Activated B cell treated with CpG ODN at 0.5 μM for 24 hours (primary cell): ENCODE measurements around the gene CNN2. TPM values are rescaled to one million over a fixed set of nuclear protein-coding genes. Genes with fewer than 3 reads are reported as not detected.

Experiments used
- ATAC-seq: fragments of 200-7000 bp; cut with Tn5 transposase; one replicate; pipeline ENCODE4 v1.10.0; 2021; ENCODE audit warnings: low read depth, mild to moderate bottlenecking, moderate library complexity
- CTCF ChIA-PET: fragments of 350-600 bp; sonication (Branson Sonifier 250); formaldehyde crosslinking; loops from one replicate; lab custom pipeline; 2021; ENCODE audit warnings: antibody characterized with exemption; lab: Charles Lee
- POLR2A ChIA-PET: fragments of 350-600 bp; sonication (Branson Sonifier 250); formaldehyde crosslinking; loops from one replicate; lab custom pipeline; 2021; ENCODE audit warnings: antibody characterized with exemption; lab: Charles Lee
- DNase-seq: peaks from one replicate; pipeline ENCODE4 v3.0.0; 2022
- H3K27ac Mint-ChIP-seq: one replicate; pipeline ENCODE4 v1.8.0; 2020; ENCODE audit warnings: mixed read lengths
- H3K27me3 Mint-ChIP-seq: one replicate; pipeline ENCODE4 v1.8.0; 2021; ENCODE audit warnings: mixed read lengths
- H3K36me3 Mint-ChIP-seq: one replicate; pipeline ENCODE4 v1.8.0; 2021; ENCODE audit warnings: low read depth, mixed read lengths
- H3K4me1 Mint-ChIP-seq: one replicate; pipeline ENCODE4 v1.8.0; 2021; ENCODE audit warnings: mixed read lengths
- H3K4me3 Mint-ChIP-seq: one replicate; pipeline ENCODE4 v1.8.0; 2020; ENCODE audit warnings: mild to moderate bottlenecking, mixed read lengths
- H3K9me3 Mint-ChIP-seq: one replicate; pipeline ENCODE4 v1.8.0; 2020; ENCODE audit warnings: mixed read lengths
- CTCF ChIP-seq: fragments of 200-600 bp; IDR thresholded peaks from one replicate; pipeline ENCODE4 v1.8.0; 2022; ENCODE audit warnings: antibody characterized with exemption, mild to moderate bottlenecking
- intact Hi-C: fragments of 100-400 bp; cut with micrococcal nuclease; formaldehyde crosslinking; loops from one replicate; pipeline ENCODE4 v1.15.1; 2024
- total RNA-seq: library from RNA; stranded (reverse); gene quantifications from 2 replicates; pipeline ENCODE4 v1.2.3, GENCODE V29; 2022

CNN2 gene
- total RNA-seq, 1 donor from 2014 or later: 352 TPM

- CTCF ChIA-PET: interaction anchor here (0.8 to 1.5 kb wide), 2 partner anchors 21 kb away, joined by 3 to 4 read pairs; no protein-coding TSS in a partner anchor
- intact Hi-C loops: loop anchor here (2.0 kb wide), 1 partner anchor 29 kb away; no protein-coding TSS in a partner anchor
- Mint-ChIP-seq H3K4me3 (no peak overlapping the region), H3K27ac (peak overlapping the region; percentile 69), H3K9me3 (no peaks in the 10 kb centered on the region), H3K4me1 (peaks cover 57% of the 10 kb centered on the region), H3K27me3 (no peaks in the 10 kb centered on the region), H3K36me3 (peaks cover 66% of the 10 kb centered on the region)
- TF ChIP-seq CTCF: no peak
- DNase-seq (peak; percentile 17), ATAC-seq (no peak)
- POLR2A ChIA-PET: interaction anchor here (0.6 to 10.8 kb wide), 10 partner anchors 9 to 317 kb away, joined by 3 to 184 read pairs (median 13); partner anchors contain the start of genes ABCA7, ARHGAP45, GPX4 and POLR2E
Measured at GRCh38 chr19:1085676-1086442, 59.5 kb downstream of the CNN2 start.

GRCh38 chr19:1086613-1087012, 60.2 kb downstream of the CNN2 start:
- Mint-ChIP-seq H3K4me3 (no peak overlapping the region), H3K27ac (peak overlapping the region; percentile 53), H3K27me3 (no peaks in the 10 kb centered on the region), H3K36me3 (peaks cover 64% of the 10 kb centered on the region), H3K9me3 (no peaks in the 10 kb centered on the region), H3K4me1 (peaks cover 54% of the 10 kb centered on the region)
- POLR2A ChIA-PET: interaction anchor here (0.6 to 10.8 kb wide), 6 partner anchors 11 to 65 kb away, joined by 3 to 184 read pairs (median 28); partner anchors contain the start of genes ABCA7, ARHGAP45, GPX4 and RNU6-2
- no peak for TF ChIP-seq CTCF
- ATAC-seq (no peak), DNase-seq (no peak)
- CTCF ChIA-PET: interaction anchor here (1.9 kb wide), 1 partner anchor 22 kb away, joined by 7 read pairs; no protein-coding TSS in a partner anchor
- intact Hi-C loops: loop anchor here (1.0 to 2.0 kb wide), 2 partner anchors 9 to 30 kb away; no protein-coding TSS in a partner anchor

- Mint-ChIP-seq H3K9me3 (no peaks in the 10 kb centered on the region), H3K36me3 (peaks cover 55% of the 10 kb centered on the region), H3K27ac (peak overlapping the region; percentile 92), H3K4me1 (peaks cover 46% of the 10 kb centered on the region), H3K27me3 (no peaks in the 10 kb centered on the region), H3K4me3 (peak overlapping the region; percentile 66)
- ATAC-seq (peak; percentile 64), DNase-seq (peak; percentile 45)
- no peak for TF ChIP-seq CTCF
- intact Hi-C loops: loop anchor here (1.0 to 2.0 kb wide), 2 partner anchors 11 to 31 kb away; no protein-coding TSS in a partner anchor
- ChIA-PET CTCF (interaction anchor here (1.1 to 2.4 kb wide), 4 partner anchors 12 to 61 kb away, joined by 4 to 13 read pairs (median 6); partner anchors contain the start of gene CNN2), POLR2A (interaction anchor here (0.5 to 10.8 kb wide), 15 partner anchors 12 to 181 kb away, joined by 3 to 184 read pairs (median 4); partner anchors contain the start of genes ABCA7, ARHGAP45, CIRBP and CNN2)
Measured at GRCh38 chr19:1087813-1088415, 61.5 kb downstream of the CNN2 start.

- Mint-ChIP-seq H3K36me3 (peaks cover 56% of the 10 kb centered on the region), H3K27ac (peak overlapping the region; percentile 92), H3K9me3 (no peaks in the 10 kb centered on the region), H3K4me3 (no peak overlapping the region), H3K27me3 (no peaks in the 10 kb centered on the region), H3K4me1 (peaks cover 48% of the 10 kb centered on the region)
- DNase-seq (no peak), ATAC-seq (peak; percentile 9)
- POLR2A ChIA-PET: interaction anchor here (0.5 to 10.8 kb wide), 15 partner anchors 13 to 184 kb away, joined by 3 to 184 read pairs (median 5); partner anchors contain the start of genes ABCA7, ARHGAP45, CNN2 and GPX4
- intact Hi-C loops: no loop called here
- CTCF ChIA-PET: interaction anchor here (1.0 to 2.4 kb wide), 6 partner anchors 12 to 62 kb away, joined by 4 to 13 read pairs (median 5); partner anchors contain the start of genes ARHGAP45 and CNN2
- TF ChIP-seq CTCF: no peak
Measured at GRCh38 chr19:1088416-1089010, 62.1 kb downstream of the CNN2 start.

Other genes starting within 250 kb of the CNN2 start
- gene PTBP1, start 229.2 kb upstream of the CNN2 start, total RNA-seq: 404 and 417 TPM in 2 replicates
- gene PLPPR3, start 204.7 kb upstream of the CNN2 start, total RNA-seq: not detected in 2 replicates
- 0.20 and 1.3 TPM in 2 replicates for gene AZU1, start 198.8 kb upstream of the CNN2 start, total RNA-seq
- not detected in 2 replicates for gene PRTN3, start 185.6 kb upstream of the CNN2 start, total RNA-seq
- not detected in 2 replicates for gene ELANE, start 174.3 kb upstream of the CNN2 start, total RNA-seq
- 0.54 TPM in 1 of 2 replicates, not detected in the other for gene CFD, start 166.9 kb upstream of the CNN2 start, total RNA-seq
- gene MED16, start 133.4 kb upstream of the CNN2 start, total RNA-seq: 76.1 and 79.3 TPM in 2 replicates
- gene RNU6-9, start 133.1 kb upstream of the CNN2 start, total RNA-seq: not detected in 2 replicates
- 174 and 189 TPM in 2 replicates for gene R3HDM4, start 113.4 kb upstream of the CNN2 start, total RNA-seq
- 0.49 TPM in 2 replicates for gene KISS1R, start 109.3 kb upstream of the CNN2 start, total RNA-seq
- 67.7 and 74.9 TPM in 2 replicates for gene ARID3A, start 100.6 kb upstream of the CNN2 start, total RNA-seq
- gene WDR18, start 42.3 kb upstream of the CNN2 start, total RNA-seq: 66.5 and 84.7 TPM in 2 replicates
- gene GRIN3B, start 26.2 kb upstream of the CNN2 start, total RNA-seq: 0.11 TPM in 1 of 2 replicates, not detected in the other
- gene TMEM259, start 5.5 kb upstream of the CNN2 start, total RNA-seq: 223 and 257 TPM in 2 replicates
- gene RNU6-2, start 5.1 kb upstream of the CNN2 start, total RNA-seq: not detected in 2 replicates
- gene ABCA7, start 13.5 kb downstream of the CNN2 start, total RNA-seq: 164 and 188 TPM in 2 replicates
- 266 and 312 TPM in 2 replicates for gene ARHGAP45, start 40.6 kb downstream of the CNN2 start, total RNA-seq
- 173 and 184 TPM in 2 replicates for gene POLR2E, start 68.8 kb downstream of the CNN2 start, total RNA-seq
- gene GPX4, start 77.4 kb downstream of the CNN2 start, total RNA-seq: 213 and 218 TPM in 2 replicates
- gene SBNO2, start 147.7 kb downstream of the CNN2 start, total RNA-seq: 111 and 127 TPM in 2 replicates
- 62.0 and 67.6 TPM in 2 replicates for gene STK11, start 179.2 kb downstream of the CNN2 start, total RNA-seq
- 0.29 and 0.64 TPM in 2 replicates for gene CBARP, start 211.4 kb downstream of the CNN2 start, total RNA-seq
- 172 and 185 TPM in 2 replicates for gene ATP5F1D, start 215.1 kb downstream of the CNN2 start, total RNA-seq
- 64.5 and 68.4 TPM in 2 replicates for gene MIDN, start 222.0 kb downstream of the CNN2 start, total RNA-seq
- 399 and 400 TPM in 2 replicates for gene CIRBP, start 242.7 kb downstream of the CNN2 start, total RNA-seq
- 47.9 and 52.0 TPM in 2 replicates for gene FAM174C, start 248.9 kb downstream of the CNN2 start, total RNA-seq